Measurements from ENCODE around the gene RFX1.

Gene RFX1

DNA sequence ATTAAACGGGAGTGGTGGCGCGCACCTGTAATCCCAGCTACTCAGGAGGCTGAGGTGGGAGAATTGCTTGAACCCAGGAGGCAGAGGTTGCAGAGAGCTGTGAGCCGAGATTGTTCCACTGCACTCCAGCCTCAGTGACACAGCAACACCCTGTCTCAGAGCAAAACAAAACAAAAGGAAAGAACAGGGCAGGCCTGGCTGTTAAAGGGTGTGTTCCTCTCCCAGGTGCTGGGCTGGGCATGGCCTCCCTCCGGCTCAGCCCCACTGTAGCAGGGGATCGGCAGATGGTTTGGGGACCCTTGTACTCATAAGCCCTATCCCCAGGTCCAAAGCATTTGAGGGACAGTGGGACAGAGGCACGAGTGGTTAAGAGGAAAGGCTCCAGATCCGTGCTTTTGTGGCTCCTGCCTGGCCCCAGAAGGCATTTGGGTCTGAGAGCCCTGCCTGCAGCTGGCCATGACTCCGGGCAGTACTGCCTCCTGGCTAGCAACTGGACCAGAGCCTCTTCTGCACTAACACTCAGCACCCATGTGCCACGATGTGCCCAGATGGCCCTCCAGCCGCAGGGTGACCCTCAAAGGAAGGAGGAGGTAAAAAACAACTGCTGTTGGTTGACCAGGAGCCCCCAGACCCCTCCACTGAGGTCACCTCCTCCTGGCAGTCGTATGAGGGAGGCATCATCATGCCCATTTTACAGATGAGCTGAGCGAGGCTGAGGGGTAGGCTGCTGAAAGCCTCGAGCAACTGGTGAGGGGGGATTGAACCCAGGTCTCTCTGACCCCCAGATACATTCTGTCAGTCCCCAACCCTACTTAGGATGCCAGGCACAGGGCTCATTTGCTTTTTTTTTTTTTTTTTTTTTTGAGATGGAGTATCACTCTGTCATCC, 10.0 kb downstream of the RFX1 start:
- DNase-seq: no peak

DNA sequence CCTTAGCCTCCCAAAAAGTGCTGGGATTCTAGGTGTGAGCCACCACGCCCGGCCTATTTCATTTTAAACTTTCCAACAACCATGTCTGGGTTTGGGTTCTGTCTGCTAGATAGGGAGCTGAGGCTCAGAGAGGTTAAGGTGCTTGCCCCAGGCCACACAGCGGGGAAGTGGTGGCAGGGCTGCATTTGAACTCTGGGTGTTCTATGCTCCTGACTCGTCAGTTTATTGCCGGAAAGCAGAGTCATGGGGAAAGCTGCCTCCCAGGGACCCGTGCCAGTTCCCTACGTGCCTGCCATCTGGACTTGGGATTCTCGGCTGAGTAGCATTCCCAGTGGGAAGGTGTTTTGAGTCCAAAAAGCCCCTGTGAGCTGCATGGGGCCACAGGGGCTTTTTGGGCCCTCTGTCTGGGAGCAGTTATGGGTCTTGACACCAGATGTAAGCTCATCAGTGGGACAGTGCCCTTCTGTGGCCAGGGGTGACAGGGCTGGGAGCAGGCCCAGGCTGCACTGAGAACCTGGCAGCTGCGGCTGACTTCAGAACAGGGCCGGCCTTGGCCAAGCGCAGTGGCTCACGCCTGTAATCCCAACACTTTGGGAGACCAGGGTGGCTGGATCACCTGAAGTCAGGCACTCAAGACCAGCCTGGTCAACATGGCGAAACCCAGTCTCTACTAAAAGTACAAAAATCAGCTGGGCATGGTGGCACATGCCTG, 10.9 kb downstream of the RFX1 start:
- no peak for DNase-seq

DNA sequence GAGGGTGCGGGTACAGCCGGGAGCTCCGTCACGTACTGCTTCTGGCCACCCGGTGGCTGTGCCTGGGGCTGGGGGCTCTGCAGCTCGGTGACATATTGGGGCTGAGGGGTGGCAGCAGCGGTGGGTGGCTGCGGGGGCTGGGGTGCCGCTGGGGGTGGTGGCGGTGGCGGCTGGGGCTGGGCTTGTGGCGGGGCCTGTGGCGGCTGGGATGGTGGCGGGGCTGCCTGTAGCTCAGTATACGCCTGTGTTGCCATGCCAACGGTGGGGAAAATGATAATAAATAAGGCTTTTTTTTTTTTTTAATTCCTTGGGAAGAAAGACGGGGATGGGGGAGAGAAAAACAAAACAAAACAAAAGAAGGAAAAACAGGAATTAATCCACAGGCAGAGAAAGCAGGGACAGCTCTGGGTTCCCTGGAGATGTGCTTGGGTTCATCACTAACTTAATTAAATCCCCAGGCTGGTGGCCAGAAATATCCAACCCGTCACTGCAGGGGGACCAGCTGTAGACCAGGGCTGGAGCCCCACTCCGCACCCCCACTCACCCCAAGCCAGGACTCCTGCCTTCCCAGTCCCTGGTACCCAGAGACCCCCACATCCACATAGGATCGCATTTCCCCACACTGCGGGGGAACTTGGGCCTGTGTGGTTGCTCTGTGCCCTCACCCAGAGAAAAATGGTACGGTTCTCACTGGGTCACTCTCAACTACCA, 12.4 kb downstream of the RFX1 start:
- no peak for DNase-seq

- no peak for DNase-seq
These were observed 14.1 kb downstream of the RFX1 start for GRCh38 chr19:13992025-13992424.

DNA sequence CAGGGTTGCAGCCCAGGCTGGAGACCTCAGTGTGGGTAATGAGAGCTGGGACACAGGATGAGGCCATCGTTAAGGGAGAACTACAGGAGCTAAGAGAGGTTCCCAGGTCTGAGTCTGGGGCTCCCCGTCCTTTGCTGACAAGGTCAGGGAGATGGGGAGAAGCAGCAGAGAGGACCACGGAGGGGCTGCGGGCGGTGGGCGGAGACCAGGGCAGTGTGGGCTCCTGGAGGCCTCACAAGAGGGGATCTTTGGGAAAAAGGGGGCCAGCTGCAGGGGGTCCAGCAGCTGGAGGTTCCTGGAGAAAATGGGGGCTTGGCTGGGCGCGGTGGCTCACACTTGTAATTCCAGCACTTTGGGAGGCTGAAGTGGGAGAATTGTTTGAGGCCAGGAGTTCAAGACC, 16.0 kb downstream of the RFX1 start:
- DNase-seq: no peak

DNA sequence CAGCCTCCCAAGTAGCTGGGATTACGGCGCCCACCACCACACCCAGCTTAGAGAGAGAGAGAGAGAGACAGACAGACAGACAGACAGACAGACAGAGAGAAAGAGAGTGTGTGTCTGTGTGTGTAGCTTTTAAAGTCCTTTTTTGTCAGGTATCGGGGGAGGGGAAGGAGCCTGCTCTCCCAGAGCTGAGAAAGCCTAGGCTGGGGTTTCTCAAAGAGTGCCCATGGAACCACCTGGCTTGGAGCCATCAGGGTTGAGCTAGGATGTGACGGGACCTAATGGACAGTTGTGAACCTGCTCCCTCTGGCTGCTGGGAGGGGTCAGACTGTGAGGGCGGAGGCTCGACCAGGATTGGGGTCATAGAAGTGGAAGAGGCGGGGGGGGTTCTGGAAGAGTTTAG, 16.6 kb downstream of the RFX1 start:
- no peak for DNase-seq

GRCh38 chr19:13987101-13987890, 18.8 kb downstream of the RFX1 start:
- peak; percentile 45 for DNase-seq

DNA sequence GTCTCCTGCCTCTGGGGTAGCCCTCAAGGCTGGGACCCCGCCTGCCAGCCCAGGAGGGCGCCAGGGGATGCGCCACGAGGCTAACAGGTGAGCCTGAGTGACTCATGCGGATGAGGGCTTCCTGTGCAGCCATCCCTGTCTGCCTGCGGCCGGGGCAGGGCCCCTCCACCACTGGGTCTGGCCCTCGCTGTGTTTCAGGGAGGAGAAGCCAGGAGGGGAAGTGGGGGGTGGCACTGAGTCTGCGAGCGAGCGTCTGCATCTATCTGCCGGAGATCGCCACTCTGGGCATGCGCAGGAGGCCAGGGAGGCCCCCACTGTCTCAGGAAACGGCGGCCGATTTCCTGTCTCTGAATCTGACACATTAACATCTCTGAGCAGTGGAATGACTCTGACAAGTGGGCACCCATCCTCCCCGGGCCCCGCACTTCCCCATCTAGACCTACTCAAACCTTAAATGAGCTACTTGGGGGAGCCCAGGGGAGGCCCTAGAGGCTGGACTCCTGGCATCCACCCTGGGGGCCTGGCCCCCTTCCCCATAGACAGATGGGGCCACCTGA, 19.7 kb downstream of the RFX1 start:
- peak; percentile 94 for DNase-seq

DNA sequence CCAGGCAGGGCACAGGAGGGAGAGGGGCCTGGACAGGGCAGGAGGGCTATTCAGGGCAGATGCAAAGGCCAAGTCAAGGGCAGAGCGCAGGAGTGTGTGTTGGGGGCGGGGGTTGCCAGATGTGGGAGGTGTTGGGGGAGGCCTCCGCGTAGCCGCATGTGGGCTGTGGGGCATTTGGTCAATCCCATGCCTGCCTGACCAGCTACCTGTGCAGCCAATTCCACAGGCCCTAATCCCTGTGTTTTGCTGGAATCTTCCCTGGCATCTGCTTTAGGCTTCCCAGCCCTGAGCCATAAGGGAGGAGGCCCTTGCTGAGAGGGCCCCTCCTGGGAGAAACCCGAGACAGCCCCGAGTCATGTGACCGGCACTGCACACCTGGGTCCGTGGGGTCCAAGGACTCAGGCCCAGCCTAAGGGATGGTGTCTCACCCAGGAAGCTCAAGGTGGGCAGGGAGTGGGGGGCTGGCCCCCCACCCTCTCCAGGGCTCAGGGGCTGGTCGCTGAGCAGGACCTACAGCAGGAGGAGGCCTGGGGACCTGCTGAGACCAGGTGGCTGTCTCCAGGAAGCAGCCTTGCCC, 20.3 kb downstream of the RFX1 start:
- DNase-seq: no peak

DNA sequence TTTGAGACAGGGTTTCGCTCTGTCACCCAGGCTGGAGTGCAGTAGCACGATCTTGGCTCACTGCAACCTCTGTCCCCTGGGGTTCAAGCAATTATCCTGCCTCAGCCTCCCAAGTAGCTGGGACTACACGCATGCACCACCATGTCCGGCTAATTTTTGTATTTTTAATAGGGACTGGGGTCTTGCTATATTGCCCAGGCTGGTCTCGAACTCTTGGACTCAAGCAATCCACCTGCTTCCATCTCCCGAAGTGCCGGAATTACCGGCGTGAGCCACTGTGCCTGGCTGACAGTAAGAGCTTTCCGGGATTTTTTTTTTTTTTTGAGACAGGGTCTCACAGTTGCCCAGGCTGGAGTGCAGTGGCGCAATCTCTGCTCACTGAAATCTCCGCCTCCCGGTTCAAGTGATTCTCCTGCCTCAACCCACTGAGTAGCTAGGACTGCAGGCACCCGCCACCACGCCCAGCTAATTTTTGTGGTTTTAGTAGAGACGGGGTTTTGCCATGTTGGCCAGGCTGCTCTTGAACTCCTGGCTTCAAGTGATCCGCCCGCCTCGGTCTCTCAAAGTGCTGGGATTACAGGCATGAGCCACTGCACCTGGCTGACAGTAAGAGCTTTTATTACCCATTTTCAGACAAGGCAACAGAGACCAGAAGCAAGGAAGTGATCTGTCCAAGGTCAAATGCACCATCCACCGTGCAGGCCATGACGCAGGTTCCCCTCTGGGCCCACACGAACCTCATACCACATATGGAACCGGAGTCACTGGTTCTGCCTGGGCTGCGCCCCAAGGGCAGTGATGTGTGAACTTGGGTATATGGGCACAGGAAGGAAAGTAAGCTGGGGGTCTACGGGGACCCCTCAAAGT, 21.0 kb downstream of the RFX1 start:
- no peak for DNase-seq

DNA sequence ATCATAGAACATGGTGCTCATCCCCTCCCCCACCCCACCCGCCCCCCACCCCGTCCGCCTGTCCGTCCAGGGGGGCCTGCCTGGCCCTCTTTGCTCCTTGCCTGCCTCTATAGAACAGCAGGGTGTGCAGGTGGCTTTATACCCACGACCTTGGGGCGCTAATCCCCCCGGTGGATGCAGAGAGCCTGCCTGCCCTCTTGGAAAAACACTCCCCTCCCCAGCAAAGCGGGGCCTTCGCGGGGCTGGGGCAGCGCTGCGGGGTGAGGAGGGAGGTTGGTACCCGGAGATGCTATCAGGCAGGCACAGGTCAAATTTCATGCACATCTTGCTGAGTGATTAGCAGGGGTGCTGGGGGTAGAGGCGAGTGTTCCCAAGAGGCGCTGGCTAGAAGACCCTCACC, 21.9 kb downstream of the RFX1 start:
- no peak for DNase-seq

- DNase-seq: no peak
These were observed 22.8 kb downstream of the RFX1 start for GRCh38 chr19:13983213-13983889.

DNA sequence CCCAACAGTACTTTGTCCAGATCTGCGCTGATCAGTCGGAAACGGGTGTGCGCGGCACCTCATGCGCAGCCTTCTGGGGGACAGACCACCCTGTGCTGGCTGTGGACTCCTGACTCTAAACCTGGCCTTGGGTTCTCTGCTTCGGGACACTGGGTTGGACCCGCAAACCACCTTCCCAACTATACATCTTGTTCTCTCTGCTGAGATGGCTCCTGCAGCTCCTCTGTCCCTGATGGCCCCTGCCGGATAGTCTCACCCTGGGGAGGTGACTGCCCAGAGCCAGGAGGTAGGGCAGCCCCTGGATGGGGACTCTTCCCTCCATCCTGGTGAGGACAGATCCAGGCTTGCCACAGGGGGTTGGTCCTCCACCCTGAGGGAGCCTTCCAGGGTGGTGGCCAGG, 23.3 kb downstream of the RFX1 start:
- no peak for DNase-seq

DNA sequence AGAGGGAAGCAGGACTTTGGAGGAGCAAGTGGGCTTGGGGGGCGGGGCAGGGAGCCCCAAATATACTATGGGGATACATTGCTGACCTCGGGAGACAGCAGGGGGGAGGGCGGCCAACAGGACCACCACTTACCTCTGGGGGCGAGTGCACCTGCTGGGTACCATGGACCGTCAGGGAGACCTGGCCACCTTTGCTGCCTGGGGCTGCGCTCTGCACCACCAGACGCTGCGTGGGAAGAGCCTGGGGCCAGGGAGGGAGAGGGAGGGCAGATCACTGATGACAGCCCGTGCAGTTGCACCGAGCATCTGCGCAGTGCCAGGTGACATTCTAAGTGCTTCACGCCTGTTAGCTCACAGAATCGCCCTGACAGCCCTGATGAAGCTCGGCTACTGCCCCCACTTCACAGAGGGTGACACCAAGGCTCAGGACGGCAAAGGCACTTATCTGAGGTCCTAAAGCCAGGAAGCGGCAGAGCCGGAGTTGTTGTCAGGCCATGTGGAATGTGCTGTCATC, 24.1 kb downstream of the RFX1 start:
- DNase-seq: no peak

DNA sequence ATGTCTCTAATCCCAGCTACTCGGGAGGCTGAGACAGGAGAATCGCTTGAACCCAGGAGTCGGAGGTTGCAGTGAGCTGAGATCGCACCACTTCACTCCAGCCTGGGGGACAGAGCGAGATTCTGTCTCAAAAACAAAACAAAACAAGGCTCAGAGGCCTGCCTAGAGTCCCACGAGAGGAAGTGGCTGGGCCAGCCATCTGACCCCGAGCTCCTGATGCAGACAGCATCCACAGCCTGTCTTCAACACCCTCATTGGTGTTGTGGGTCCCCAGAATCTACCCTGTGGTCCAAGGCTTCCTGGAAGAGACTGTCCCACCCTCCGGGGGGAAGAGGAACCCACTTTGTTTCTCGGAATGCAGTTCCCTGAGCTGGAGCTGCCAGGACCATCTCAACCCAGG, 24.7 kb downstream of the RFX1 start:
- DNase-seq: no peak

- peak; percentile 45 for DNase-seq
These were observed 25.1 kb downstream of the RFX1 start for GRCh38 chr19:13981021-13981420.

DNA sequence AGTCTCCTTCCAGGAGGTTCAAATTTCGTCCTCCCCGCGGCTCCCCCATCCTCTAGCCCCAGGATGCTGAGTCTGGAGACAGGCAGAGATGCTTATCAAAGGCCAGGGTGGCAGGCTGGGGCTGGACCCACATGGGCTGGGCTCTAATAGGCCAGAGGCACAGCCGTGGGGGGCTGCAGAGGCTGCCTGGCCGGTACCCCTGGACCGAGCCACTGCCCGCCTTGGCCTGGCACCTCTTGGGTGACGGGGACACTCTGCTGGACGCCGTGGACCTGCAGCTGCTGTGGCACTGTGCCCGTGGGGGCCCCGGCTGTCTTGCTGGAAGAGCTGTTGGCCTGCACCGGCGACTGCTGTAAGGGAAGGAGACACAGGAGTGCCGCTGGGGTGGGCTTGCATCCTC, 25.8 kb downstream of the RFX1 start:
- DNase-seq: no peak

DNA sequence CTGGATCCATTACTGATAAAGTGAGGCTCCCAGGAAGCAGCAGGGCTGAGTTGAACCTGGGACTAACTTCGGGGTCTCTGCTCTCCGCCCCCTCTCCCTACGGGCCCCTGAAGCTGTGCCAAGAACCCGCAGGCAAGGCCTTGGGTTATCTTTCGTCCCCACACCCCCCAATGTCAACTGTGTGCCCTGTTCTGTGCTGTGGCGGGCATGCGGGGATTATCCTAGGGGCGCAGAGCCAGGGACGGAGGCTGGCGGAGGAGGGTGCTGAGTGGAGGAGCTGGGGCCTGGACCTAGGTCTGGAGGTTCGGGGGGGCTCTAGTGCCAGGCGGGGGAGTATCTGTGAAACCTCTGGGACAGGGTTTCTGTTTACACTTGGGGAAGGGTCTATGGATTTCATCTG, 26.4 kb downstream of the RFX1 start:
- peak; percentile 37 for DNase-seq

DNA sequence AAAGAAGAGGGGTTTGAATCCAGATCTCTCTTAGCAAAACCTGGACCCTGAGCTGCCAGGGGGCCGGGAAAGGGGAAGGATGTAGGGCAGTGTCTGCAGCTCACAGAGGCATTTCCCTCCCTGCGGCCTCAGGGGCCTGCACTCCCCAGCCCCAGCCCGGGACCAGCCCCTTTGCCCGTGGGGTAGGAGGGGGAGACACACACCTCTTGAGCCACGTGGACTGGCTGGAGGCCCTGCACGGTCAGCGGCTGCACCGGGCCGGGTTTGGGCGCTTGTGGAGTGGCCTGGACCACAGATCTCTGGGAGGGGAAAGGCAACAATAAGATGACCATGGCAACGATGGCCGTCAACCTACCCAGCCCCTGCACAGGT, 26.9 kb downstream of the RFX1 start:
- peak; percentile 34 for DNase-seq
